PC-9 (cell line): ENCODE results near the gene CSF1. TPM values are rescaled to one million over a fixed set of nuclear protein-coding genes. Genes with fewer than 3 reads are reported as not detected.
A peak's percentile ranks its signal among the peaks of the same experiment; 100 is the strongest.

ENCODE experiments used
- BruUV-seq: library from RNA; stranded (reverse); fragments of 400-500 nt; replicated peaks from 2 replicates; lab custom pipeline; 2021; lab: Mats Ljungman, UMichigan
- CTCF ChIA-PET: fragments of 300-600 bp; sonication (Branson Sonifier 250); formaldehyde crosslinking; loops from one replicate; lab custom pipeline; 2022; ENCODE audit warnings: antibody characterized with exemption; lab: Charles Lee
- POLR2A ChIA-PET: fragments of 300-600 bp; sonication (Branson Sonifier 250); formaldehyde crosslinking; loops from one replicate; lab custom pipeline; 2022; ENCODE audit warnings: antibody characterized with exemption; ENCODE audit not compliant: unreplicated experiment; lab: Charles Lee
- DNase-seq, 2 experiments: peaks; one replicate each; pipeline versions ENCODE4 v3.0.0 to v3.0.0-alpha.2; 2015 to 2022; ENCODE audit warnings: mixed read lengths in 1 of 2
- H2AFZ ChIP-seq: fragments of 200-600 bp; sonication (generic); 2 replicates; pipeline ENCODE4 v1.8.1; 2017; ENCODE audit warnings: antibody characterized with exemption
- H3F3A ChIP-seq: fragments of 200-600 bp; sonication (generic); 2 replicates; pipeline ENCODE4 v1.8.1; 2017; ENCODE audit warnings: antibody characterized with exemption, mild to moderate bottlenecking, low read depth; ENCODE audit not compliant: insufficient read depth
- H3K27ac ChIP-seq: fragments of 200-600 bp; sonication (generic); 2 replicates; pipeline ENCODE4 v1.6.1; 2016; ENCODE audit warnings: mixed run types
- H3K27me3 ChIP-seq: fragments of 200-600 bp; sonication (generic); 2 replicates; pipeline ENCODE4 v1.6.1; 2016; ENCODE audit warnings: low read depth, mixed run types; ENCODE audit not compliant: insufficient read depth
- H3K36me3 ChIP-seq: fragments of 200-600 bp; sonication (generic); 2 replicates; pipeline ENCODE4 v1.6.1; 2016; ENCODE audit warnings: low read depth, mixed run types
- H3K4me1 ChIP-seq: fragments of 200-600 bp; sonication (generic); replicated peaks from 2 replicates; pipeline ENCODE4 v1.6.1; 2016; ENCODE audit warnings: mixed run types; ENCODE audit not compliant: insufficient read depth
- H3K4me2 ChIP-seq: fragments of 200-600 bp; sonication (generic); 2 replicates; pipeline ENCODE4 v1.6.1; 2017; ENCODE audit warnings: mixed run types
- H3K4me3 ChIP-seq: fragments of 200-600 bp; sonication (generic); 2 replicates; pipeline ENCODE4 v1.6.1; 2016; ENCODE audit warnings: mixed run types
- H3K79me2 ChIP-seq: fragments of 200-600 bp; sonication (generic); 2 replicates; pipeline ENCODE4 v1.6.1; 2017; ENCODE audit warnings: low read depth, mixed run types
- H3K9me2 ChIP-seq: fragments of 200-600 bp; sonication (generic); 2 replicates; pipeline ENCODE4 v1.8.1; 2017; ENCODE audit warnings: mild to moderate bottlenecking; ENCODE audit not compliant: insufficient read depth
- H3K9me3 ChIP-seq: fragments of 200-600 bp; sonication (generic); 2 replicates; pipeline ENCODE4 v1.8.1; 2016; ENCODE audit warnings: low read depth; ENCODE audit not compliant: insufficient read depth
- H4K20me1 ChIP-seq: fragments of 200-600 bp; sonication (generic); 2 replicates; pipeline ENCODE4 v1.8.1; 2017; ENCODE audit not compliant: insufficient read depth
- CTCF ChIP-seq: fragments of 200-600 bp; sonication (generic); conservative IDR thresholded peaks from 2 replicates; pipeline ENCODE4 v1.6.1; 2017; ENCODE audit warnings: mixed run types, antibody characterized with exemption, mild to moderate bottlenecking, moderate library complexity
- EZH2 ChIP-seq: fragments of 200-600 bp; sonication (generic); IDR thresholded peaks from 2 replicates; pipeline ENCODE4 v1.8.0; 2017; ENCODE audit warnings: antibody characterized with exemption, low read depth
- intact Hi-C: fragments of 100-400 bp; cut with micrococcal nuclease; formaldehyde crosslinking; loops from one replicate; pipeline ENCODE4 v1.10.0; 2022; ENCODE audit not compliant: unreplicated experiment
- total RNA-seq: library from RNA; stranded (reverse); gene quantifications from 2 replicates; pipeline ENCODE4 v1.2.3, GENCODE V29; 2021

Gene CSF1
- total RNA-seq, 1 experiment from 2014 or later = 29.8 TPM

- Histone ChIP-seq H3F3A (peaks cover 53% of the 10 kb centered on the region), H3K9me2 (no peaks in the 10 kb centered on the region), H3K9me3 (0 out of 2 replicates have a peak, but pooled peaks cover 12% of the 10 kb centered on the region), H3K4me1 (peaks cover 93% of the 10 kb centered on the region), H3K36me3 (no peaks in the 10 kb centered on the region), H4K20me1 (no peaks in the 10 kb centered on the region), H3K79me2 (no peaks in the 10 kb centered on the region), H3K27ac (peak overlapping the region; percentile 84; the same call in 1 of the 2 replicates), H2AFZ (no peak overlapping the region), H3K27me3 (no peaks in the 10 kb centered on the region), H3K4me2 (0 out of 2 replicates have a peak overlapping the region, but pooled peaks have one; percentile 52), H3K4me3 (no peak overlapping the region)
- DNase-seq = no peak
- POLR2A ChIA-PET = interaction anchor here (0.5 kb wide), 1 partner anchor 38 kb away, joined by 4 read pairs; no protein-coding TSS in a partner anchor
- intact Hi-C loops = no loop called here
- CTCF ChIA-PET = no interaction called here
- BruUV-seq = no TSS peak
- TF ChIP-seq EZH2 = no peak
- no peak for TF ChIP-seq CTCF
These were observed 67.2 kb downstream of the CSF1 start for GRCh38 chr1:109977657-109978378.

- Histone ChIP-seq H3K36me3 (no peaks in the 10 kb centered on the region), H3K79me2 (no peaks in the 10 kb centered on the region), H3K9me2 (no peaks in the 10 kb centered on the region), H2AFZ (no peak overlapping the region), H3K27ac (peak overlapping the region; percentile 84), H3K4me1 (peaks cover 100% of the 10 kb centered on the region), H3K4me3 (no peak overlapping the region), H4K20me1 (no peaks in the 10 kb centered on the region), H3F3A (peaks cover 58% of the 10 kb centered on the region), H3K4me2 (peak overlapping the region; percentile 52), H3K27me3 (no peaks in the 10 kb centered on the region), H3K9me3 (0 out of 2 replicates have a peak, but pooled peaks cover 12% of the 10 kb centered on the region)
- POLR2A ChIA-PET = interaction anchor here (0.5 to 1.0 kb wide), 4 partner anchors 37 to 197 kb away, joined by 4 to 8 read pairs (median 6); no protein-coding TSS in a partner anchor
- TSS peak; percentile 70 for BruUV-seq
- DNase-seq = no peak
- TF ChIP-seq CTCF = no peak
- TF ChIP-seq EZH2 = no peak
- intact Hi-C loops = loop anchor here (1.0 kb wide), 1 partner anchor 48 kb away; no protein-coding TSS in a partner anchor
- CTCF ChIA-PET = interaction anchor here (0.6 to 2.1 kb wide), 5 partner anchors 17 to 202 kb away, joined by 4 to 11 read pairs (median 7); no protein-coding TSS in a partner anchor
These were observed 68.3 kb downstream of the CSF1 start for GRCh38 chr1:109978761-109979488.

GRCh38 chr1:109979489-109980091, 68.9 kb downstream of the CSF1 start:
- intact Hi-C loops = loop anchor here (1.0 kb wide), 7 partner anchors 48 to 433 kb away; no protein-coding TSS in a partner anchor
- H3K36me3 ChIP-seq = no peaks in the 10 kb centered on the region
- H3K27ac ChIP-seq = peak overlapping the region; percentile 84
- peaks cover 98% of the 10 kb centered on the region for H3K4me1 ChIP-seq
- BruUV-seq = no TSS peak
- no peaks in the 10 kb centered on the region for H4K20me1 ChIP-seq
- H3K27me3 ChIP-seq = no peaks in the 10 kb centered on the region
- peak overlapping the region; percentile 6; the same call in 1 of the 2 replicates for H3K4me3 ChIP-seq
- peak; percentile 66 to 93 for DNase-seq
- peaks cover 59% of the 10 kb centered on the region for H3F3A ChIP-seq
- no peaks in the 10 kb centered on the region for H3K9me2 ChIP-seq
- no peak for TF ChIP-seq EZH2
- TF ChIP-seq CTCF = no peak
- H3K9me3 ChIP-seq = 0 out of 2 replicates have a peak, but pooled peaks cover 12% of the 10 kb centered on the region
- H2AFZ ChIP-seq = 0 out of 2 replicates have a peak overlapping the region, but pooled peaks have one; percentile 2
- peak overlapping the region; percentile 52 for H3K4me2 ChIP-seq
- ChIA-PET POLR2A (interaction anchor here (0.5 to 1.0 kb wide), 5 partner anchors 19 to 197 kb away, joined by 6 to 15 read pairs (median 8); no protein-coding TSS in a partner anchor), CTCF (interaction anchor here (0.5 to 2.1 kb wide), 9 partner anchors 17 to 203 kb away, joined by 3 to 11 read pairs (median 4); no protein-coding TSS in a partner anchor)
- 0 out of 2 replicates have a peak, but pooled peaks cover under 1% of the 10 kb centered on the region for H3K79me2 ChIP-seq
